CD8-positive, alpha-beta memory T cell (primary cell): ENCODE results near the gene GCA. TPM values are rescaled to one million over a fixed set of nuclear protein-coding genes. Genes with fewer than 3 reads are reported as not detected.
A peak's percentile ranks its signal among the peaks of the same experiment; 100 is the strongest.

Experiments used
- CTCF ChIA-PET: fragments of 350-600 bp; sonication (Branson Sonifier 250); formaldehyde crosslinking; loops from one replicate; lab custom pipeline; 2021; ENCODE audit warnings: antibody characterized with exemption; lab: Charles Lee
- POLR2A ChIA-PET: fragments of 350-600 bp; sonication (Branson Sonifier 250); formaldehyde crosslinking; loops from one replicate; lab custom pipeline; 2021; ENCODE audit warnings: antibody characterized with exemption; lab: Charles Lee
- DNase-seq, 5 donors: peaks; one replicate each; pipeline versions ENCODE4 v3.0.0 to v3.0.0-alpha.2; 2020 to 2022; ENCODE audit warnings: mixed read lengths in 1 of 5
- H3K27ac ChIP-seq: one replicate; pipeline ENCODE4 v1.7.0; 2013; ENCODE audit warnings: low read depth, mild to moderate bottlenecking, low read length, moderate library complexity
- H3K27me3 ChIP-seq: 2 replicates; pipeline ENCODE4 v1.7.0; 2013; ENCODE audit warnings: low read length, mild to moderate bottlenecking; ENCODE audit not compliant: insufficient read depth, poor library complexity, severe bottlenecking
- H3K36me3 ChIP-seq: 2 replicates; pipeline ENCODE4 v1.7.0; 2013; ENCODE audit warnings: mild to moderate bottlenecking, low read length, moderate library complexity; ENCODE audit not compliant: insufficient read depth
- H3K4me1 ChIP-seq: 2 replicates; pipeline ENCODE4 v1.7.0; 2013; ENCODE audit warnings: mild to moderate bottlenecking, low read length, moderate library complexity; ENCODE audit not compliant: insufficient read depth
- H3K4me3 ChIP-seq: 2 replicates; pipeline ENCODE4 v1.7.0; 2013; ENCODE audit warnings: mild to moderate bottlenecking, low read length
- H3K9me3 ChIP-seq: 2 replicates; pipeline ENCODE4 v1.7.0; 2013; ENCODE audit warnings: mild to moderate bottlenecking, low read length
- H3K27ac Mint-ChIP-seq, 8 donors: one replicate each; pipeline ENCODE4 v1.8.0; 2020 to 2021; ENCODE audit warnings: mixed read lengths in 8 of 8, mild to moderate bottlenecking in 6 of 8, inconsistent platforms in 3 of 8, moderate library complexity in 3 of 8
- H3K27me3 Mint-ChIP-seq, 2 donors: one replicate each; pipeline ENCODE4 v1.8.0; 2020 to 2021; ENCODE audit warnings: mixed read lengths in 2 of 2, mild to moderate bottlenecking in 1 of 2, moderate library complexity in 1 of 2
- H3K36me3 Mint-ChIP-seq, 3 donors: one replicate each; pipeline ENCODE4 v1.8.0; 2020 to 2021; ENCODE audit warnings: mixed read lengths in 3 of 3, inconsistent platforms in 1 of 3, mild to moderate bottlenecking in 1 of 3
- H3K4me1 Mint-ChIP-seq, 3 donors: one replicate each; pipeline ENCODE4 v1.8.0; 2020 to 2021; ENCODE audit warnings: mixed read lengths in 3 of 3, inconsistent platforms in 1 of 3, mild to moderate bottlenecking in 1 of 3
- H3K4me3 Mint-ChIP-seq, 7 donors: one replicate each; pipeline ENCODE4 v1.8.0; 2020 to 2021; ENCODE audit warnings: mixed read lengths in 7 of 7, mild to moderate bottlenecking in 6 of 7, moderate library complexity in 4 of 7, inconsistent platforms in 2 of 7
- H3K9me3 Mint-ChIP-seq, 5 donors: one replicate each; pipeline ENCODE4 v1.8.0; 2020 to 2022; ENCODE audit warnings: mixed read lengths in 5 of 5, mild to moderate bottlenecking in 3 of 5, moderate library complexity in 2 of 5, inconsistent platforms in 1 of 5
- polyA plus RNA-seq: library from polyadenylated mRNA; unstranded; fragments of 300-500 nt; fragmentation: Illumina TruSeq; gene quantifications from one replicate; pipeline ENCODE4 v1.2.3, GENCODE V29; 2021
- total RNA-seq, 2 experiments: library from RNA; stranded (reverse); gene quantifications; one replicate each; pipeline ENCODE4 v1.2.3, GENCODE V29; 2021

The GCA gene
- total and polyA plus RNA-seq, 3 experiments from 2014 or later: 14.0 to 15.8 (median 15.2) TPM

DNA sequence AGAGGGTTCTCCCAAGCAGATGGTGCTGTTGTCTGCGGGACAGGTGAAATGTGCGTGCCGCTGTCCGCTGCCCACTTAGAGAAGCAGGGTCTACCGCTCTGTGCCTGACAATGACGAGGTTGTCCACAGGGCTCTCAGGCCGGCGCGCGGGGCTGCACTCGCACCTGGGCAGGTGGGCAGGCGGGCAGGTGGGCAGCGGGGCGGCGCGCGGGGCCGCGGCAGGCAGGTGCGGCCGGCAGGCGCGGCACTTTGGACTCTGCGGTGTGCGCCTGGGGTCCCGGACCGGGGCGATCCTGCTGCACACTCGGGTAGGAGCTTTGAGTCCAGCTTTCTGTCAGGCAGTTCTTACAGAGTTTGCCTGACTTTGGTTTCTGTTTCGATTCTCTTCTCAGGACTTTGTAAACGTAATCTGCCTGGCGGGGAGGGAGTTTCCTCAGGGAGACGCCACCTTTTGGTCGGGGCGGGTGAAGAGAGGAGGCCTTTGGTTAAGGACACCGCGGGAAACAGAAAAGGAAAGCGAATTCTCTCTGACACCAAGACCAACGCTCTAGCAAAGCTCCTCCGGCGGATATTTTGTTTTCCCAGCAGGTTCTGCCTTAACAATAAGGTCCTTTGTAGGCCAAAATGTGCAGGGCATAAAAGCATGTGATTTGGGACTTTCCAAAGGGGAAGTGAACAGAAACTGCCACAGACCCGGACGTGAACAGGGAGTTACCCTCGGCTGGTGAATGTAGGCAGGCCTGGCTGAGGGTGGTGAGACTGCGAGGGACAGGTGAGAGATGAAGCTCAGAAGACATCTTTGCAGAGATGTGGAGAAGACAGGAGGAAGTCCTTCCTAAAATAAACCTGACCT is 25.4 kb upstream of the GCA start, which contains the start of gene IFIH1:
IFIH1 (minus strand) TSS at position 357 of the 853 bp plus-strand sequence. CDS start 377 bp downstream, outside the sequence.
- CTCF ChIA-PET: interaction anchor here (0.9 to 2.0 kb wide), 10 partner anchors 8 to 31 kb away, joined by 3 to 5 read pairs (median 4); partner anchors contain the start of gene GCA
- H3K36me3 ChIP-seq: no peaks in the 10 kb centered on the region
- Mint-ChIP-seq H3K36me3 (peaks cover 0 to 18% (median 4%) of the 10 kb centered on the region in 3 donors), H3K9me3 (no peaks in the 10 kb centered on the region), H3K27ac (peak within 1 kb of the TSS; percentile 94 to 100 (median 100)), H3K4me1 (peaks cover 63 to 72% (median 71%) of the 10 kb centered on the region in 3 donors), H3K4me3 (peak within 1 kb of the TSS; percentile 90 to 99 (median 95)), H3K27me3 (no peaks in the 10 kb centered on the region)
- H3K27ac ChIP-seq: peak within 1 kb of the TSS; percentile 95
- peak within 1 kb of the TSS; percentile 86 for H3K4me3 ChIP-seq
- no peaks in the 10 kb centered on the region for H3K27me3 ChIP-seq
- DNase-seq: peak; percentile 62 to 84 (median 78)
- H3K9me3 ChIP-seq: no peaks in the 10 kb centered on the region
- peaks cover 48% of the 10 kb centered on the region for H3K4me1 ChIP-seq
- POLR2A ChIA-PET: interaction anchor here (0.9 kb wide), 2 partner anchors 25 to 98 kb away, joined by 3 to 10 read pairs; partner anchors contain the start of gene GCA

DNA sequence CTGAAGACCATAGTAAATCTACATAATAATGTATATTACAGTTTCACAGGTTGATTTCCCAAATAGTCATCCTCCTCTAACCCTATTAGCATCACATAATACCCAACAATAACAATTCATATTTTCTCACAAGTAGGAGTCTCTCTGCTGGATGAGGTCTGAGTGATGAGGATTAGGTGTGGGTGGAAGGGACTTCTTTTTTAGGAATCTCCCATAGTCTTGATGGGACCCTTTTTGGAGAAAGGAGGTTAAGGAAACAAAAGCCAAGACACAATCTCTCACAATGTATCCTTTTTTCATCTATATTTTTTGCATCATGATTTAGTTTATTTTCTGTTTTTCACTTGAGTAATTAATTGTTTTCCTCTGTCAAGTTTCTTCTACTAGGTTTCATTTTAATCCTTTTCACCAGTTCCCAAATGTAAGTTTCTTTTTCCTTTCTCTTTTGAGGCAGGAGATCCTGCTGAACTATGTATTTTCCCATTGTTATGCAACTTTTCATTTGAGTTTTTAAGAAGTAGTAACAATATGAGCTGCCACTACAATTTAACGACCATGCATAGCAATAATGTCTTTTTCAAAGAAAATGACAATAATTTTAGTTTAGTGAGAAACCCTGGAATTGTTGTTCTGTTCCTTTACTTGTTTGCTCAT is 22.9 kb upstream of the GCA start:
- no peak overlapping the region for H3K27ac ChIP-seq
- H3K9me3 ChIP-seq: no peaks in the 10 kb centered on the region
- ChIA-PET CTCF (interaction anchor here (1.3 kb wide), 1 partner anchor 99 kb away, joined by 3 read pairs; no protein-coding TSS in a partner anchor), POLR2A (no interaction called here)
- no peaks in the 10 kb centered on the region for H3K36me3 ChIP-seq
- Mint-ChIP-seq H3K27ac (peak overlapping the region; percentile 12 to 100 (median 86)), H3K4me3 (peak overlapping the region in 4 of 7 donors; percentile 12 to 58 (median 26)), H3K27me3 (no peaks in the 10 kb centered on the region), H3K4me1 (peaks cover 42 to 50% (median 48%) of the 10 kb centered on the region in 3 donors), H3K36me3 (peaks cover 0 to 11% (median 4%) of the 10 kb centered on the region in 3 donors), H3K9me3 (no peaks in the 10 kb centered on the region)
- H3K4me3 ChIP-seq: no peak overlapping the region
- no peak for DNase-seq
- peaks cover 33% of the 10 kb centered on the region for H3K4me1 ChIP-seq
- H3K27me3 ChIP-seq: no peaks in the 10 kb centered on the region

DNA sequence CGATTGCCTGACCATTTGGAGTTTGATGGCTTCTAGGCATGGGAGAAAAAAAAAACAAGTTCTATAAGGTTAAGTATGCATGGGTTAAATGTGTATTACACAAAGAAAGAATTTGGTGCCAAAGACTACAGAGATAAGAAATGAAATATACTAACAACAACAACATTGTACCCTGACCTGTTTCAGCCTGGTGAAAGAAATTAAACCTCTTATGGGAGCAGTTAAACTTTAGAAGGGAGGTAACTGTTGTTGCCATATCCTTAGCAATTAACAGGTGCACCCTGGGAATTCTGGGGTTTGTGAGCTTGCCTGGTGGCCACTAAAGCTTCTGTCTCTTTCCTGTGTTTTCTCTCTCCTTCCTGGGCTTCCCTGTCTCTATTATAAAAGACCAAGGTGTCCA is 19.0 kb upstream of the GCA start:
- Mint-ChIP-seq H3K4me1 (peaks cover 17 to 21% (median 17%) of the 10 kb centered on the region in 3 donors), H3K4me3 (no peak overlapping the region), H3K36me3 (peaks cover 0 to 4% (median 0%) of the 10 kb centered on the region in 3 donors), H3K27me3 (no peaks in the 10 kb centered on the region), H3K27ac (no peak overlapping the region), H3K9me3 (peaks cover 0 to 2% (median 0%) of the 10 kb centered on the region in 5 donors)
- peaks cover 5% of the 10 kb centered on the region for H3K4me1 ChIP-seq
- CTCF ChIA-PET: no interaction called here
- H3K4me3 ChIP-seq: no peak overlapping the region
- POLR2A ChIA-PET: interaction anchor here (0.5 kb wide), 1 partner anchor 1073 kb away, joined by 3 read pairs; no protein-coding TSS in a partner anchor
- no peaks in the 10 kb centered on the region for H3K27me3 ChIP-seq
- no peaks in the 10 kb centered on the region for H3K9me3 ChIP-seq
- no peak for DNase-seq
- no peaks in the 10 kb centered on the region for H3K36me3 ChIP-seq
- H3K27ac ChIP-seq: no peak overlapping the region

DNA sequence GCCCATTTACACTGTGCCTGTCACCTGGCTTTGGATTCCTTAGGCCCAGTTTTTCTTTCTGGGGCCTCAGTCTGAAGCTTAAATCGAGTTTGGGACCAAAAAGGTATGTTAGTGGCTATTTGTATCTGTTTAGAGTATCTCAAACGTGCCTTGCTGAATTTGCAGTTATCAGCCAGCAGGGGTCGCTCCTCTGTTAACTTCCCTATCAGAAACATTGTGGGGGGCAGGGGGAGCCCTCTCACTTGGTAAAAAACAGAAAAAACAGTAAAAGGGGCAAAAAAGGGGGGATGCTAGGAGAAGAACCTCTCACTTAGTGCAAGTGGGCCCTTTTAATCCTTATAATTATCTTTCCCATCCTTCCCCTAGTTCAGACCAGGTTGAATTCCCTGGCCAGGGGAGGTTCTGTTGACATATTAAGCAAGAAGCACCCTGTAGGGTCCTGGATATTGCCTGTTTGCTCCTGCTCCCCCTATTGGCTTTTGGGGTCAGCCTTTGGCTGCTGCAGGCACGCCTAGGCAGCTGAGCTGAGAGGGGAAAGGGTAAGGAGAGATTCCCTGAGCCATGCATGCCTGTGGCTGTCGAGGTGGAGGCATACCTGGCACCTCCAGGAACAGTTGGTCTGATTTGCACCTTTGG is 16.7 kb upstream of the GCA start:
- Histone ChIP-seq H3K9me3 (no peaks in the 10 kb centered on the region), H3K27me3 (no peaks in the 10 kb centered on the region), H3K4me3 (no peak overlapping the region), H3K36me3 (no peaks in the 10 kb centered on the region), H3K4me1 (no peaks in the 10 kb centered on the region), H3K27ac (no peak overlapping the region)
- ChIA-PET POLR2A (no interaction called here), CTCF (interaction anchor here (0.6 to 1.2 kb wide), 2 partner anchors 9 to 16 kb away, joined by 3 read pairs; partner anchors contain the start of gene IFIH1)
- Mint-ChIP-seq H3K4me1 (peaks cover 0 to 4% (median 0%) of the 10 kb centered on the region in 3 donors), H3K4me3 (no peak overlapping the region), H3K9me3 (peaks cover 0 to 2% (median 0%) of the 10 kb centered on the region in 5 donors), H3K36me3 (peaks cover 0 to 4% (median 0%) of the 10 kb centered on the region in 3 donors), H3K27me3 (no peaks in the 10 kb centered on the region), H3K27ac (no peak overlapping the region)
- DNase-seq: peak in 1 of 5 donors; percentile 13

DNA sequence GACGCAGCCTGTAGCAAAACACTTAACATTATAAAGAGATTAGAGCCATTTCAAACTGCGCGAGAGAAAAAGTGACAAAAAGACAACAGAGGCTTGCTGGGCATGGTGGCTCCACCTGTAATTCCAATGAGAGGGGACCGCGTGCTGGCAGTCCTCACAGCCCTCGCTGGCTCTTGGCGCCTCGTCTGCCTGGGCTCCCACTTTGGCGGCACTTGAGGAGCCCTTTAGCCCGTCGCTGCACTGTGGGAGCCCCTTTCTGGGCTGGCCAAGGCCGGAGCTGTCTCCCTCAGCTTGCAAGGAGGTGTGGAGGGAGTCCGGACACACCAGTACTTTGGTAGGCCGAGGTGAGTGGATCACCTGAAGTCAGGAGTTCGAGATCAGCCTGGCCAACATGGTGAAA is 16.1 kb upstream of the GCA start:
- POLR2A ChIA-PET: no interaction called here
- peaks cover 0 to 4% (median 0%) of the 10 kb centered on the region in 3 donors for H3K36me3 Mint-ChIP-seq
- H3K9me3 Mint-ChIP-seq: peaks cover 0 to 2% (median 0%) of the 10 kb centered on the region in 5 donors
- Histone ChIP-seq H3K9me3 (no peaks in the 10 kb centered on the region), H3K4me3 (no peak overlapping the region), H3K36me3 (no peaks in the 10 kb centered on the region), H3K27ac (no peak overlapping the region), H3K4me1 (no peaks in the 10 kb centered on the region), H3K27me3 (no peaks in the 10 kb centered on the region)
- no peak overlapping the region for H3K27ac Mint-ChIP-seq
- no peak for DNase-seq
- H3K4me1 Mint-ChIP-seq: peaks cover 0 to 4% (median 0%) of the 10 kb centered on the region in 3 donors
- CTCF ChIA-PET: interaction anchor here (1.2 kb wide), 1 partner anchor 15 kb away, joined by 3 read pairs; no protein-coding TSS in a partner anchor
- no peak overlapping the region for H3K4me3 Mint-ChIP-seq
- no peaks in the 10 kb centered on the region for H3K27me3 Mint-ChIP-seq

DNA sequence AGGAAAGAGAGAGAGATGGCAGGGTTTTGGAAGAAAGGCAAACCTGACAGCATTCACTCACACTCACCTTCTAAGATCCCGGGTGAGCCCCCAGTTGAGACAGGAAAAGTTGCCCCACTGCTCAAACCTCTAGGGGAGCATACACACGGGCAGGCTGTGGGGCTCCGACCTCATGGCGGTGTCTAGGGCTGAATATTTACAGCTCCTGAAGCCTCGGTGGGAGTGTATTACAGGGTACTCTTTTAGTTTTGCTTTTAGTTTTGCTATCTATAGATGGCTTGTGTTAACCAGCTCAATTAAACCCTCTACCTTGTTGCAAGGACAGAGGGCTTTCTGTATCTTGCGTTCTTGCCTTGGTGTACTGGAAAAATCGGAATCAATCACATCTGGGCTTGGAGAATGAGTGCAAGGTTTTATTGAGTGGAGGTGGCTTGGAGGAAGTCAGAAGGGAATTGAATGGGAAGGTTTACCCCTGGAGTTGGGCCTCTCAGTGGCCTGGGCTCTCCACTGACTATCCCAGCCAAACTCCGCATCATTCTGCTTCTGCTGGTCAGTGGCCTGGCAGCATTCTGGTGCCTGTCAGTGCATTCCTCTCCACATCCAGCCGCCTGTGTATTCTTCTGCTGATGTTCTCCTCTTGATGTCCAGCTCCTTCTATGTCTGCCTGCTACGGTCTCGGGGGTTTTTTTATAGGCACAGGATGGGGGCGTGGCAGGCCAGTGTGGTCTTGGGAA is 15.3 kb upstream of the GCA start:
- CTCF ChIA-PET: interaction anchor here (1.0 to 1.2 kb wide), 2 partner anchors 10 to 14 kb away, joined by 3 to 4 read pairs; partner anchors contain the start of gene IFIH1
- no peaks in the 10 kb centered on the region for H3K36me3 ChIP-seq
- Mint-ChIP-seq H3K27me3 (no peaks in the 10 kb centered on the region), H3K4me3 (peak overlapping the region in 1 of 7 donors; percentile 21), H3K4me1 (peaks cover 0 to 4% (median 0%) of the 10 kb centered on the region in 3 donors), H3K36me3 (peaks cover 0 to 4% (median 0%) of the 10 kb centered on the region in 3 donors), H3K9me3 (peaks cover 0 to 2% (median 0%) of the 10 kb centered on the region in 5 donors), H3K27ac (no peak overlapping the region)
- H3K27ac ChIP-seq: no peak overlapping the region
- no peak for DNase-seq
- no peaks in the 10 kb centered on the region for H3K9me3 ChIP-seq
- no peaks in the 10 kb centered on the region for H3K4me1 ChIP-seq
- no peaks in the 10 kb centered on the region for H3K27me3 ChIP-seq
- POLR2A ChIA-PET: no interaction called here
- H3K4me3 ChIP-seq: no peak overlapping the region

DNA sequence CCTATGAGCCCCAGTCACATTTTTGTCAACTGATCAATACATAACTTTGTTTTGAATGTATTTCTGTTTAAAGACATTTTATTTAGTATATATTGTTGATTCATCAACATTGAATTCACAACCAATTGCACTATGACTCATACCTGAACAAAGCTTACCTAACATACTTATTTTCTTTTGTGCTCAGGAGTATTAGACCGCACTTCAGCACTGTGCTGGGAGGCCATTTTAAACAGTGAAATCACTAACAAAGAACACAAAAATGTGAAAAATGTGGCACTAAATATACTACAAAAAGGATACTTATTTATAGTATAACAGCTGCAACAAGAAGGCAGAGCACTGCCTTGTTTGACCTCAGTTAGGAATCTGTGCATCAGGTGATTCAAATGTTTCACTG is 13.1 kb upstream of the GCA start:
- no peak overlapping the region for H3K4me3 Mint-ChIP-seq
- H3K27me3 Mint-ChIP-seq: no peaks in the 10 kb centered on the region
- Histone ChIP-seq H3K9me3 (no peaks in the 10 kb centered on the region), H3K27ac (no peak overlapping the region), H3K4me1 (no peaks in the 10 kb centered on the region), H3K27me3 (no peaks in the 10 kb centered on the region), H3K4me3 (no peak overlapping the region), H3K36me3 (no peaks in the 10 kb centered on the region)
- ChIA-PET POLR2A (no interaction called here), CTCF (no interaction called here)
- peaks cover 0 to 2% (median 0%) of the 10 kb centered on the region in 5 donors for H3K9me3 Mint-ChIP-seq
- no peak for DNase-seq
- no peak overlapping the region for H3K27ac Mint-ChIP-seq
- H3K36me3 Mint-ChIP-seq: no peaks in the 10 kb centered on the region
- H3K4me1 Mint-ChIP-seq: peaks cover 0 to 4% (median 0%) of the 10 kb centered on the region in 3 donors
